GM13977 (cell line): Measurements from ENCODE around the gene RIMKLB.

Source experiments
- DNase-seq: peaks from one replicate; pipeline ENCODE4 v3.0.0; 2012; ENCODE audit warnings: low spot score
- CTCF ChIP-seq: IDR thresholded peaks from 2 replicates; pipeline ENCODE4 v1.5.1; 2012; ENCODE audit warnings: mild to moderate bottlenecking, control low read depth; ENCODE audit not compliant: insufficient read depth; ENCODE audit errors: extremely low read depth, missing control alignments
- in situ Hi-C: fragments of 300-500 bp; cut with MboI; formaldehyde crosslinking; loops from one replicate; pipeline ENCODE4 v1.12.0; 2022; ENCODE audit warnings: low sequenced_read_pairs, low pct_unique_long_range_greater_than_20kb, mixed read lengths, inconsistent platforms; ENCODE audit not compliant: unreplicated experiment

Gene RIMKLB

GRCh38 chr12:8685051-8685450 lies 12.7 kb upstream of the RIMKLB start:
- no peak for DNase-seq
- TF ChIP-seq CTCF: no peak
- in situ Hi-C loops: loop anchor here (25.0 kb wide), 1 partner anchor 177 kb away; no protein-coding TSS in a partner anchor

- DNase-seq: no peak
- in situ Hi-C loops: loop anchor here (25.0 kb wide), 1 partner anchor 174 kb away; no protein-coding TSS in a partner anchor
- TF ChIP-seq CTCF: no peak
Measured at GRCh38 chr12:8687846-8688601, 9.8 kb upstream of the RIMKLB start.

GRCh38 chr12:8689681-8690080 lies 8.1 kb upstream of the RIMKLB start:
- in situ Hi-C loops: loop anchor here (25.0 kb wide), 1 partner anchor 173 kb away; no protein-coding TSS in a partner anchor
- no peak for DNase-seq
- TF ChIP-seq CTCF: no peak

GRCh38 chr12:8692573-8692972 lies 5.2 kb upstream of the RIMKLB start:
- in situ Hi-C loops: loop anchor here (25.0 kb wide), 1 partner anchor 170 kb away; no protein-coding TSS in a partner anchor
- DNase-seq: no peak
- no peak for TF ChIP-seq CTCF

- in situ Hi-C loops: loop anchor here (25.0 kb wide), 1 partner anchor 167 kb away; no protein-coding TSS in a partner anchor
- TF ChIP-seq CTCF: no peak
- DNase-seq: no peak
Measured at GRCh38 chr12:8695116-8695515, 2.7 kb upstream of the RIMKLB start.

GRCh38 chr12:8696442-8697090 lies 1.2 kb upstream of the RIMKLB start:
- no peak for DNase-seq
- no peak for TF ChIP-seq CTCF
- in situ Hi-C loops: loop anchor here (25.0 kb wide), 1 partner anchor 166 kb away; no protein-coding TSS in a partner anchor
